HG02642 (cell line): ENCODE results near the gene PRXL2C.
"Not testable (repeated sequence)": the region's sequence is repeated elsewhere in the genome, so short reads cannot be mapped to it uniquely, and the experiment has no call there.

Source experiments
- ATAC-seq: cut with Tn5 transposase; IDR thresholded peaks from one replicate; pipeline ENCODE4 v1.9.1; 2021; ENCODE audit warnings: mild to moderate bottlenecking; ENCODE audit not compliant: unreplicated experiment, poor library complexity

The PRXL2C gene

GRCh38 chr9:96655198-96655851 is at the start of gene PRXL2C:
Gene PRXL2C, minus strand, starts transcription at chr9:96655317. Its CDS starts 36 bp downstream, at chr9:96655281.
- ATAC-seq = peak; percentile 84

- ATAC-seq = not testable (repeated sequence)
Observed at GRCh38 chr9:96700721-96701375, 45.7 kb upstream of the PRXL2C start.

GRCh38 chr9:96691326-96691725 is 36.2 kb upstream of the PRXL2C start:
- ATAC-seq = no peak

- ATAC-seq = no peak
Observed at GRCh38 chr9:96688745-96689464, 33.8 kb upstream of the PRXL2C start.

GRCh38 chr9:96688187-96688586 is 33.1 kb upstream of the PRXL2C start:
- ATAC-seq = no peak

GRCh38 chr9:96686638-96687335 is 31.7 kb upstream of the PRXL2C start:
- no peak for ATAC-seq

GRCh38 chr9:96680812-96681499 is 25.8 kb upstream of the PRXL2C start:
- no peak for ATAC-seq

GRCh38 chr9:96674906-96675538 is 19.9 kb upstream of the PRXL2C start:
- ATAC-seq = no peak

GRCh38 chr9:96673786-96674185 is 18.7 kb upstream of the PRXL2C start:
- not testable (repeated sequence) for ATAC-seq

- ATAC-seq = no peak
Observed at GRCh38 chr9:96668868-96669534, 13.9 kb upstream of the PRXL2C start.

- ATAC-seq = no peak
Observed at GRCh38 chr9:96667363-96667728, 12.2 kb upstream of the PRXL2C start.

- ATAC-seq = peak; percentile 78
Observed at GRCh38 chr9:96666653-96667362, 11.7 kb upstream of the PRXL2C start.

- ATAC-seq = no peak
Observed at GRCh38 chr9:96665789-96666188, 10.7 kb upstream of the PRXL2C start.

- no peak for ATAC-seq
Observed at GRCh38 chr9:96663506-96664120, 8.5 kb upstream of the PRXL2C start.

GRCh38 chr9:96661711-96662110 is 6.6 kb upstream of the PRXL2C start:
- no peak for ATAC-seq

GRCh38 chr9:96660692-96661248 is 5.7 kb upstream of the PRXL2C start:
- ATAC-seq = no peak

- peak; percentile 61 for ATAC-seq
Observed at GRCh38 chr9:96654450-96655197, 493 bp downstream of the PRXL2C start.
